ENCODE data around the gene OR10R2. TPM values are rescaled to one million over a fixed set of nuclear protein-coding genes. Genes with fewer than 3 reads are reported as not detected.

The OR10R2 gene
- total RNA-seq, 2 experiments from 2014 or later, result not detected

Other genes with a start within 250 kb of the OR10R2 start
- under 1 TPM; 0.18 to 0.26 TPM for gene CD1A, start 217.8 kb upstream of the OR10R2 start, total RNA-seq
- not detected for gene CD1C, start 182.3 kb upstream of the OR10R2 start, total RNA-seq
- not detected for gene CD1B, start 140.7 kb upstream of the OR10R2 start, total RNA-seq
- not detected for gene CD1E, start 118.3 kb upstream of the OR10R2 start, total RNA-seq
- not detected for gene OR10T2, start 72.8 kb upstream of the OR10R2 start, total RNA-seq
- gene OR10K2, start 46.0 kb upstream of the OR10R2 start, total RNA-seq, result not detected
- gene OR10K1, start 10.4 kb upstream of the OR10R2 start, total RNA-seq, result not detected
- gene OR6Y1, start 82.2 kb downstream of the OR10R2 start, total RNA-seq, result not detected
- gene OR6P1, start 98.4 kb downstream of the OR10R2 start, total RNA-seq, result not detected
- gene OR10X1, start 107.7 kb downstream of the OR10R2 start, total RNA-seq, result not detected
- gene OR10Z1, start 133.0 kb downstream of the OR10R2 start, total RNA-seq, result not detected
- gene SPTA1, start 214.5 kb downstream of the OR10R2 start, total RNA-seq, result not detected
- not detected for gene OR6K2, start 228.4 kb downstream of the OR10R2 start, total RNA-seq
- not detected for gene OR6K3, start 248.5 kb downstream of the OR10R2 start, total RNA-seq

Data from activated CD8-positive, alpha-beta T cell treated with anti-CD3 and anti-CD28 coated beads, Interleukin-2, amount 10 ng/mL, durations not matched to agents 7 days and 5 days (primary cell).